ENCODE measurements around the gene LRRK1.
"Not testable (repeated sequence)": the region's sequence is repeated elsewhere in the genome, so short reads cannot be mapped to it uniquely, and the experiment has no call there.

LRRK1 gene

GRCh38 chr15:101071651-101072050, 152.5 kb downstream of the LRRK1 start:
- Mint-ChIP-seq H3K27me3 (ENCODE audit: low read depth) (no peaks in the 10 kb centered on the region), H3K4me3 (no peak overlapping the region), H3K4me1 (ENCODE audit: low read depth) (peaks cover 9% of the 10 kb centered on the region), H3K27ac (peak overlapping the region; percentile 58), H3K36me3 (ENCODE audit: low read depth) (no peaks in the 10 kb centered on the region), H3K9me3 (no peaks in the 10 kb centered on the region)

GRCh38 chr15:101072235-101072634, 153.1 kb downstream of the LRRK1 start:
- H3K36me3 Mint-ChIP-seq (ENCODE audit: low read depth); H3K4me3 Mint-ChIP-seq; H3K27me3 Mint-ChIP-seq (ENCODE audit: low read depth); H3K27ac Mint-ChIP-seq; H3K4me1 Mint-ChIP-seq (ENCODE audit: low read depth); H3K9me3 Mint-ChIP-seq: not testable (repeated sequence)

- H3K27me3 Mint-ChIP-seq (ENCODE audit: low read depth); H3K36me3 Mint-ChIP-seq (ENCODE audit: low read depth); H3K9me3 Mint-ChIP-seq; H3K4me3 Mint-ChIP-seq; H3K4me1 Mint-ChIP-seq (ENCODE audit: low read depth); H3K27ac Mint-ChIP-seq: not testable (repeated sequence)
Observed at GRCh38 chr15:101077806-101078668, 158.9 kb downstream of the LRRK1 start.

- Mint-ChIP-seq H3K27me3 (ENCODE audit: low read depth) (no peaks in the 10 kb centered on the region), H3K9me3 (no peaks in the 10 kb centered on the region), H3K36me3 (ENCODE audit: low read depth) (no peaks in the 10 kb centered on the region), H3K4me1 (ENCODE audit: low read depth) (no peaks in the 10 kb centered on the region), H3K27ac (no peak overlapping the region), H3K4me3 (no peak overlapping the region)
Observed at GRCh38 chr15:101078669-101079323, 159.6 kb downstream of the LRRK1 start.

- Mint-ChIP-seq H3K4me3 (no peak overlapping the region), H3K36me3 (ENCODE audit: low read depth) (no peaks in the 10 kb centered on the region), H3K27me3 (ENCODE audit: low read depth) (no peaks in the 10 kb centered on the region), H3K4me1 (ENCODE audit: low read depth) (no peaks in the 10 kb centered on the region), H3K9me3 (no peaks in the 10 kb centered on the region), H3K27ac (no peak overlapping the region)
Observed at GRCh38 chr15:101081900-101082299, 162.7 kb downstream of the LRRK1 start.

- Mint-ChIP-seq H3K9me3 (no peaks in the 10 kb centered on the region), H3K27me3 (ENCODE audit: low read depth) (no peaks in the 10 kb centered on the region), H3K4me1 (ENCODE audit: low read depth) (no peaks in the 10 kb centered on the region), H3K4me3 (no peak overlapping the region), H3K27ac (peak overlapping the region; percentile 27), H3K36me3 (ENCODE audit: low read depth) (no peaks in the 10 kb centered on the region)
Observed at GRCh38 chr15:101083336-101084045, 164.3 kb downstream of the LRRK1 start.

- Mint-ChIP-seq H3K36me3 (ENCODE audit: low read depth) (no peaks in the 10 kb centered on the region), H3K27ac (no peak overlapping the region), H3K9me3 (no peaks in the 10 kb centered on the region), H3K4me1 (ENCODE audit: low read depth) (peaks cover 6% of the 10 kb centered on the region), H3K27me3 (ENCODE audit: low read depth) (no peaks in the 10 kb centered on the region), H3K4me3 (no peak overlapping the region)
Observed at GRCh38 chr15:101084801-101085200, 165.6 kb downstream of the LRRK1 start.

- no peak overlapping the region for H3K4me3 Mint-ChIP-seq
- H3K27me3 Mint-ChIP-seq (ENCODE audit: low read depth), result no peaks in the 10 kb centered on the region
- H3K36me3 Mint-ChIP-seq (ENCODE audit: low read depth), result no peaks in the 10 kb centered on the region
- peaks cover 8% of the 10 kb centered on the region for H3K4me1 Mint-ChIP-seq (ENCODE audit: low read depth)
- no peak overlapping the region for H3K27ac Mint-ChIP-seq
- no peaks in the 10 kb centered on the region for H3K9me3 Mint-ChIP-seq
Observed at GRCh38 chr15:101085311-101085700, 166.1 kb downstream of the LRRK1 start.

GRCh38 chr15:101086394-101087171, 167.4 kb downstream of the LRRK1 start:
- Mint-ChIP-seq H3K27ac (no peak overlapping the region), H3K27me3 (ENCODE audit: low read depth) (no peaks in the 10 kb centered on the region), H3K4me3 (no peak overlapping the region), H3K36me3 (ENCODE audit: low read depth) (no peaks in the 10 kb centered on the region), H3K9me3 (no peaks in the 10 kb centered on the region), H3K4me1 (ENCODE audit: low read depth) (peaks cover 12% of the 10 kb centered on the region)

- Mint-ChIP-seq H3K36me3 (ENCODE audit: low read depth) (no peaks in the 10 kb centered on the region), H3K27me3 (ENCODE audit: low read depth) (no peaks in the 10 kb centered on the region), H3K4me1 (ENCODE audit: low read depth) (peaks cover 12% of the 10 kb centered on the region), H3K27ac (no peak overlapping the region), H3K9me3 (no peaks in the 10 kb centered on the region), H3K4me3 (no peak overlapping the region)
Observed at GRCh38 chr15:101087172-101087769, 168.1 kb downstream of the LRRK1 start.

GRCh38 chr15:101088271-101088670, 169.1 kb downstream of the LRRK1 start:
- H3K4me1 Mint-ChIP-seq (ENCODE audit: low read depth), result peaks cover 12% of the 10 kb centered on the region
- H3K27ac Mint-ChIP-seq, result no peak overlapping the region
- H3K9me3 Mint-ChIP-seq, result no peaks in the 10 kb centered on the region
- no peaks in the 10 kb centered on the region for H3K36me3 Mint-ChIP-seq (ENCODE audit: low read depth)
- H3K4me3 Mint-ChIP-seq, result no peak overlapping the region
- H3K27me3 Mint-ChIP-seq (ENCODE audit: low read depth), result no peaks in the 10 kb centered on the region

GRCh38 chr15:101088788-101089578, 169.8 kb downstream of the LRRK1 start:
- no peaks in the 10 kb centered on the region for H3K27me3 Mint-ChIP-seq (ENCODE audit: low read depth)
- H3K9me3 Mint-ChIP-seq, result no peaks in the 10 kb centered on the region
- H3K36me3 Mint-ChIP-seq (ENCODE audit: low read depth), result no peaks in the 10 kb centered on the region
- no peak overlapping the region for H3K27ac Mint-ChIP-seq
- peaks cover 13% of the 10 kb centered on the region for H3K4me1 Mint-ChIP-seq (ENCODE audit: low read depth)
- no peak overlapping the region for H3K4me3 Mint-ChIP-seq

GRCh38 chr15:101089579-101090427, 170.6 kb downstream of the LRRK1 start:
- no peaks in the 10 kb centered on the region for H3K9me3 Mint-ChIP-seq
- H3K36me3 Mint-ChIP-seq (ENCODE audit: low read depth), result no peaks in the 10 kb centered on the region
- peaks cover 16% of the 10 kb centered on the region for H3K4me1 Mint-ChIP-seq (ENCODE audit: low read depth)
- H3K4me3 Mint-ChIP-seq, result no peak overlapping the region
- no peak overlapping the region for H3K27ac Mint-ChIP-seq
- H3K27me3 Mint-ChIP-seq (ENCODE audit: low read depth), result peaks cover 5% of the 10 kb centered on the region
